GM19025 (cell line): ENCODE results near the gene CALHM5.
"Not testable (repeated sequence)": the region's sequence is repeated elsewhere in the genome, so short reads cannot be mapped to it uniquely, and the experiment has no call there.

ENCODE experiments used
- ATAC-seq: cut with Tn5 transposase; IDR thresholded peaks from one replicate; pipeline ENCODE4 v1.9.1; 2021; ENCODE audit warnings: mild to moderate bottlenecking, low read depth, moderate library complexity; ENCODE audit not compliant: unreplicated experiment

Gene CALHM5

DNA sequence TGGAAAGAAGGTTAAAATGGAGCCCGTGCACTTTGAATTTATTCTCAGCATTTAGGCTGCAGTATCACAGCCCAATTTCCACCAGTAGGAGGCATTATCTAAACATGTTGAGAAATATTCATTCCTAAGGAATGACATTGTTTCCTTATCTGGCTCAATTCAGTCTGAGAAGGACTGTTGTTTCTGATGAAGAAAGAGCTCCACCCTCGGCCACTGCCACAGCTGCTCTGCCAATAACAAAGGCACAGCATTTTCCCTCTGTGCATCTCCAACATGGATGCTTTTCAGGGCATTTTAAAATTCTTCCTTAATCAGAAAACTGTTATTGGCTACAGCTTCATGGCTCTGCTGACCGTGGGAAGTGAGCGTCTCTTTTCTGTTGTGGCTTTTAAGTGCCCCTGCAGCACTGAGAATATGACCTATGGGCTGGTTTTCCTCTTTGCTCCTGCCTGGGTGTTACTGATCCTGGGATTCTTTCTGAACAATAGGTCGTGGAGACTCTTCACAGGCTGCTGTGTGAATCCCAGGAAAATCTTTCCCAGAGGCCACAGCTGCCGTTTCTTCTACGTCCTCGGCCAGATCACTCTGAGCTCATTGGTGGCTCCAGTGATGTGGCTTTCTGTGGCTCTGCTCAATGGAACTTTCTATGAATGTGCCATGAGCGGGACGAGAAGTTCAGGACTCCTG lies at the start of gene CALHM5:
TSS of gene CALHM5 (plus strand) at position 216 of the 687 bp plus-strand sequence. CDS start at position 274, 58 bp downstream.
- no peak for ATAC-seq

GRCh38 chr6:116461932-116462885 lies 49.2 kb upstream of the CALHM5 start:
- peak; percentile 89 for ATAC-seq

- ATAC-seq = no peak
These were observed 48.1 kb upstream of the CALHM5 start for GRCh38 chr6:116463301-116463700.

GRCh38 chr6:116465246-116465645 lies 46.2 kb upstream of the CALHM5 start:
- no peak for ATAC-seq

GRCh38 chr6:116467096-116467495 lies 44.3 kb upstream of the CALHM5 start:
- no peak for ATAC-seq

GRCh38 chr6:116467514-116467913 lies 43.9 kb upstream of the CALHM5 start:
- no peak for ATAC-seq

GRCh38 chr6:116468293-116468692 lies 43.1 kb upstream of the CALHM5 start:
- no peak for ATAC-seq

GRCh38 chr6:116471531-116471930 lies 39.9 kb upstream of the CALHM5 start:
- no peak for ATAC-seq

DNA sequence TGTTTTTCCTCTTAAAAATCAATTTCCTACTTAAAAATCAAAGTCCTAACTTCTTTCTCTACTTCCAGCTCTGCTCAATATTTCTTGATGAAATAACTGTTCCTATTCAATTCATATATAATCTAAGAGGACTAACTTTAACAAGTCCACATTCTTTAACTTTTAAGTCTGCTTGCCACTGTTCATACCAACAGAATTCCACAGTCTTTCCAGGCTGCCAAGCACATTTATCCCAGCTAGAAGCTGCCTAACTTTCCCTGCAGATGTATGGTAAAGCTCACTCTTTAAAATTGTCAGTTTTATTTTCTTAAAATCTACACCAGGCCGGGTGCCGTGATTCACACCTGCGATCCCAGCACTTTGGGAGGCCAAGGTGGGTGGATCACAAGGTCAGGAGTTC lies 38.7 kb upstream of the CALHM5 start:
- ATAC-seq = no peak

DNA sequence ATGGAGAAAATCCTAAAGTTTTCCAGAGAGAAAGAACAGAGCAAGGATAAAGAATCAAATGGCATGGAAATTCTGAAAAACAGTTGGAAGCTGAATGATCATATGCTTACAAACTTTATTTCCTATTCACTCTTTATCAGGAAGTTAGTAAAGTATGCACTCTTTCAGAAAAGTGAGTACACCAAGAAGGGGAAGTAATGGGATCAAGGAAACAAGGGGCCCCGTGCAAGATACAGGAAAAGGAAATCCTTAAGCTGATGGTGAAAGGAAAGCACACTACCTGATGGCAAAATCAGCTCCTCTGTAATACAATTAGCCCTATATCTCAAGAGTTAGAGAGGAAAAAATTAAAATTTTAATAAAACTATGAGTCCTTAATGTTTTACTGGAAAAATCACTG lies 36.3 kb upstream of the CALHM5 start:
- no peak for ATAC-seq

DNA sequence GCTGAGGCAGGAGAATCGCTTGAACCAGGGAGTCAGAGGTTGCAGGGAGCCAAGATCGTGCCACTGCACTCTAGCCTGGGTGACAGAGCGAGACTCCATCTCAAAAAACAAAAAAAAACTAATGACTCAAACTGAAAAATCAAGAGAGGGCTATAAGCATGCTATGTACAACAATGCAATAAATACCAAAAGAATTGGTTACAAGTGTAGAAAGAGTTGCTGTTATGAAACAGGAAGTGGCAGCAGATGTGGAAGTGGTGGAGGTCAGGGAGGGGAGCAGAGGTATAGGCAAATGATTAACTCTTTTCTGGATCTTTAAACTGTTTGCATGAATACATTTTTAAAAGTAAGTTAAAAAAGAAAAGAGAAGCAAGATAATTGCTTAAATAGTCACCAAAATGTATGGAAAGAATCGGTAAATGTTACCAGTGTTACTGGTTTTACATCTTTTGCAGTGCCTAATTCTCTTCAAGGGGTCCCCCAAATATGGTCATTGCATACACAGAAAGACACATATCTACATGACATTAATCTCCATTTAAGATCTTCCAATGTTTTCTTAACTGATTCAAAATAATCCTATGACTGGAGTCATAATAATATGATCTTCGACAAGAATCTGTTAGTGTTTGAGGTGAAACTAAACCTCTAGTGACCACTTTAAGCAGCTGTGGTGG lies 35.3 kb upstream of the CALHM5 start:
- ATAC-seq = peak; percentile 100

- ATAC-seq = no peak
These were observed 28.7 kb upstream of the CALHM5 start for GRCh38 chr6:116482780-116483179.

- no peak for ATAC-seq
These were observed 27.8 kb upstream of the CALHM5 start for GRCh38 chr6:116483616-116484015.

GRCh38 chr6:116485559-116486184 lies 25.8 kb upstream of the CALHM5 start:
- ATAC-seq = no peak

GRCh38 chr6:116491610-116492330 lies 19.7 kb upstream of the CALHM5 start:
- no peak for ATAC-seq

DNA sequence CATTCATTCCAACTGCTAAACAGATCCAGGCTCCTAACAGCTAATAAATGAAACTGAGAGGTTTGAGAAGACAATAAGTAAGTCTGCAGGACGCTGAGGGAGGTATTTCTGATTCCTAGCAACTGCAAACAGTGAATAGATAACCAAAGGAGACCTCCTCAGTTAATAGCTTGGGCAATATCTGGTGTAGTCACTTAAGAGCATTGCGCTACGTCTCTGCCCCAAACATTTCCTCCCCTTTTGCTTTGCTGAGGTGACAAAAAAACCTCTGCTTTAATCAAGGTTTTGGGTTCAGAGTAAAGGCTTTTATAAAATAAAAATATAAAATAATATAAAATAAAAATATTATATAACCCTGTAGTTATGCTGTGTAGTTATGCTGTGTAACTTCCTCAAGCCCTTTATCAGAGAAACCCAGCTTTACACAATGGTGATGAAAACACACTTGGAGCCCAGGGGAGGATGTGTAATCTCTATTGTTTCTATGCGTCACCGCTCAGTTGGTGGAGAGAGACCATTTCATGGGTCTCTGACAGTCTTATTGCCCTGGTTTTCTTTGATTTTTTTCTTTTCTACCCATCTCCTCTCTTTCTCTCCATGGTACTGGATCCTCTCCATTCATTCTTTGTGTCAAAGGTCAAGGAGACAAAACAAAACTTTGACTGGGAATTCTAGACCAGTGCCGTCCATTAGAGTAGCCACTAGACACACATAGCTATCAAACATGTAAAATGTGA lies 18.9 kb upstream of the CALHM5 start:
- no peak for ATAC-seq

- ATAC-seq = not testable (repeated sequence)
These were observed 16.3 kb upstream of the CALHM5 start for GRCh38 chr6:116495161-116495560.

GRCh38 chr6:116497113-116497676 lies 14.2 kb upstream of the CALHM5 start:
- ATAC-seq = no peak

GRCh38 chr6:116500969-116501433 lies 10.4 kb upstream of the CALHM5 start:
- ATAC-seq = no peak
